ENCODE data around the gene GRAMD1A. TPM values are rescaled to one million over a fixed set of nuclear protein-coding genes. Genes with fewer than 3 reads are reported as not detected.

Gene GRAMD1A
- total RNA-seq, 2 experiments from 2014 or later, result 109 to 127 TPM

Other genes with a start within 250 kb of the GRAMD1A start
- gene ZNF599, start 227.1 kb upstream of the GRAMD1A start, total RNA-seq, result 1 to 10 TPM; 3.7 to 5.3 TPM
- 1 to 10 TPM; 2.7 TPM for gene ZNF30, start 73.4 kb upstream of the GRAMD1A start, total RNA-seq
- 10 to 100 TPM; 13.5 to 15.3 TPM for gene ZNF792, start 36.1 kb upstream of the GRAMD1A start, total RNA-seq
- gene SCN1B, start 30.1 kb downstream of the GRAMD1A start, total RNA-seq, result under 1 TPM; 0.26 to 0.37 TPM
- not detected for gene HPN, start 41.4 kb downstream of the GRAMD1A start, total RNA-seq
- gene FXYD3, start 115.5 kb downstream of the GRAMD1A start, total RNA-seq, result not detected
- gene LGI4, start 134.7 kb downstream of the GRAMD1A start, total RNA-seq, result not detected
- gene FXYD1, start 138.5 kb downstream of the GRAMD1A start, total RNA-seq, result under 1 TPM in 1 of 2 experiments, not detected in 1; 0.61 TPM
- 1 to 10 TPM; 1.1 to 1.9 TPM for gene FXYD7, start 142.9 kb downstream of the GRAMD1A start, total RNA-seq
- 100 to 1,000 TPM; 262 to 354 TPM for gene FXYD5, start 154.4 kb downstream of the GRAMD1A start, total RNA-seq
- not detected for gene FAM187B, start 228.4 kb downstream of the GRAMD1A start, total RNA-seq
- gene LSR, start 248.7 kb downstream of the GRAMD1A start, total RNA-seq, result 10 to 100 TPM in 1 of 2 experiments, 1 to 10 TPM in 1; 7.2 to 10.0 TPM

Measured in activated CD8-positive, alpha-beta memory T cell treated with anti-CD3 and anti-CD28 coated beads, Interleukin-2, amount 10 ng/mL, durations not matched to agents 7 days and 5 days (primary cell).